M059J (cell line): ENCODE results near the gene LARP6. TPM values are rescaled to one million over a fixed set of nuclear protein-coding genes. Genes with fewer than 3 reads are reported as not detected.
"Not testable (repeated sequence)": the region's sequence is repeated elsewhere in the genome, so short reads cannot be mapped to it uniquely, and the experiment has no call there.

Experiments
- DNase-seq: peaks from one replicate; pipeline ENCODE4 v3.0.0-alpha.2; 2012; ENCODE audit warnings: low read depth
- total RNA-seq: library from RNA; depleted of rRNA; stranded (reverse); fragments of >200 nt; shearing (Covaris generic); gene quantifications from 2 replicates; pipeline ENCODE4 v1.2.3, GENCODE V29; 2014; rRNA removed

The LARP6 gene
- total RNA-seq, result 28.2 and 58.3 TPM in 2 replicates

GRCh38 chr15:70853973-70854665 lies at the start of gene LARP6:
LARP6 (minus strand) TSS chr15:70854157; CDS start chr15:70854088, 69 bp downstream.
- DNase-seq, result peak; percentile 47

- peak; percentile 84 for DNase-seq
Measured at GRCh38 chr15:70902107-70902506, 48.1 kb upstream of the LARP6 start.

GRCh38 chr15:70892912-70893560 lies 39.1 kb upstream of the LARP6 start:
- peak; percentile 78 for DNase-seq

GRCh38 chr15:70892002-70892911 lies 38.3 kb upstream of the LARP6 start, which contains the start of the genes LRRC49 and THAP10:
LRRC49 (plus strand) TSS chr15:70892826; CDS start chr15:70892895, 69 bp downstream.
THAP10 (minus strand) TSS chr15:70892433; CDS start chr15:70892272, 161 bp downstream.
- peak; percentile 99 for DNase-seq

- peak; percentile 60 for DNase-seq
Measured at GRCh38 chr15:70882361-70882760, 28.4 kb upstream of the LARP6 start.

GRCh38 chr15:70880781-70881180 lies 26.8 kb upstream of the LARP6 start:
- DNase-seq, result peak; percentile 59

GRCh38 chr15:70879401-70879800 lies 25.4 kb upstream of the LARP6 start:
- DNase-seq, result peak; percentile 70

GRCh38 chr15:70876683-70877082 lies 22.7 kb upstream of the LARP6 start:
- no peak for DNase-seq

- DNase-seq, result no peak
Measured at GRCh38 chr15:70876011-70876410, 22.1 kb upstream of the LARP6 start.

GRCh38 chr15:70875001-70875782 lies 21.2 kb upstream of the LARP6 start:
- peak; percentile 51 for DNase-seq

GRCh38 chr15:70873232-70874054 lies 19.5 kb upstream of the LARP6 start:
- no peak for DNase-seq

GRCh38 chr15:70871490-70871889 lies 17.5 kb upstream of the LARP6 start:
- DNase-seq, result not testable (repeated sequence)

GRCh38 chr15:70870051-70870450 lies 16.1 kb upstream of the LARP6 start:
- peak; percentile 73 for DNase-seq

GRCh38 chr15:70869346-70869745 lies 15.4 kb upstream of the LARP6 start:
- no peak for DNase-seq

GRCh38 chr15:70867911-70868467 lies 14.0 kb upstream of the LARP6 start:
- peak; percentile 24 for DNase-seq

GRCh38 chr15:70866982-70867641 lies 13.2 kb upstream of the LARP6 start:
- DNase-seq, result no peak

- DNase-seq, result peak; percentile 93
Measured at GRCh38 chr15:70863450-70864218, 9.7 kb upstream of the LARP6 start.

- no peak for DNase-seq
Measured at GRCh38 chr15:70859998-70860397, 6.0 kb upstream of the LARP6 start.
